UCSD-AML1 (cell line): Measurements from ENCODE around the gene ZNF275.
"Not testable (repeated sequence)": the region's sequence is repeated elsewhere in the genome, so short reads cannot be mapped to it uniquely, and the experiment has no call there.

Experiments used
- DNase-seq: peaks from one replicate; lab custom pipeline; 2025; ENCODE audit not compliant: unreplicated experiment; lab: John Stamatoyannopoulos, UW

The ZNF275 gene

GRCh38 chrX:153386097-153386496 lies 52.1 kb downstream of the ZNF275 start:
- no peak for DNase-seq

- no peak for DNase-seq
Observed at GRCh38 chrX:153387345-153387744, 53.4 kb downstream of the ZNF275 start.

GRCh38 chrX:153387987-153388721 lies 54.2 kb downstream of the ZNF275 start:
- no peak for DNase-seq

GRCh38 chrX:153388722-153389459 lies 54.9 kb downstream of the ZNF275 start:
- DNase-seq, result no peak

- DNase-seq, result not testable (repeated sequence)
Observed at GRCh38 chrX:153389460-153389768, 55.5 kb downstream of the ZNF275 start.

- no peak for DNase-seq
Observed at GRCh38 chrX:153392642-153393321, 58.8 kb downstream of the ZNF275 start.

- no peak for DNase-seq
Observed at GRCh38 chrX:153394612-153395011, 60.7 kb downstream of the ZNF275 start.

GRCh38 chrX:153395613-153396319 lies 61.8 kb downstream of the ZNF275 start:
- no peak for DNase-seq

- no peak for DNase-seq
Observed at GRCh38 chrX:153396320-153397195, 62.6 kb downstream of the ZNF275 start.

GRCh38 chrX:153397256-153397960 lies 63.5 kb downstream of the ZNF275 start:
- no peak for DNase-seq

GRCh38 chrX:153398275-153398960 lies 64.5 kb downstream of the ZNF275 start:
- no peak for DNase-seq

- peak; percentile 66 for DNase-seq
Observed at GRCh38 chrX:153400146-153401132, 66.5 kb downstream of the ZNF275 start.

- no peak for DNase-seq
Observed at GRCh38 chrX:153401133-153401764, 67.3 kb downstream of the ZNF275 start, which contains the start of gene PNMA6E. Gene PNMA6E, minus strand, starts transcription at chrX:153401350. Its CDS starts 2,501 bp downstream, at chrX:153398849.
